Keratinocyte (primary cell): ENCODE measurements around the gene PITHD1.

Experiments used
- EZH2 ChIP-seq: IDR thresholded peaks from one replicate; pipeline ENCODE4 v1.6.1; 2012; ENCODE audit warnings: inconsistent platforms, mild to moderate bottlenecking, low read length, moderate library complexity
- TF ChIP-seq, protein P1 (sequence below), 3 experiments: IDR thresholded peaks in 1 of 3; conservative IDR thresholded peaks in 1 of 3; optimal IDR thresholded peaks in 1 of 3; 2 replicates in 2 of 3; 3 replicates in 1 of 3; pipeline versions ENCODE3 to v1.5.1; 2011; ENCODE audit warnings: low read length in 3 of 3, mild to moderate bottlenecking in 3 of 3, moderate library complexity in 2 of 3, control low read depth in 1 of 3, inconsistent platforms in 1 of 3; ENCODE audit not compliant: insufficient read depth in 2 of 3; ENCODE audit errors: extremely low read depth in 1 of 3

DNA sequence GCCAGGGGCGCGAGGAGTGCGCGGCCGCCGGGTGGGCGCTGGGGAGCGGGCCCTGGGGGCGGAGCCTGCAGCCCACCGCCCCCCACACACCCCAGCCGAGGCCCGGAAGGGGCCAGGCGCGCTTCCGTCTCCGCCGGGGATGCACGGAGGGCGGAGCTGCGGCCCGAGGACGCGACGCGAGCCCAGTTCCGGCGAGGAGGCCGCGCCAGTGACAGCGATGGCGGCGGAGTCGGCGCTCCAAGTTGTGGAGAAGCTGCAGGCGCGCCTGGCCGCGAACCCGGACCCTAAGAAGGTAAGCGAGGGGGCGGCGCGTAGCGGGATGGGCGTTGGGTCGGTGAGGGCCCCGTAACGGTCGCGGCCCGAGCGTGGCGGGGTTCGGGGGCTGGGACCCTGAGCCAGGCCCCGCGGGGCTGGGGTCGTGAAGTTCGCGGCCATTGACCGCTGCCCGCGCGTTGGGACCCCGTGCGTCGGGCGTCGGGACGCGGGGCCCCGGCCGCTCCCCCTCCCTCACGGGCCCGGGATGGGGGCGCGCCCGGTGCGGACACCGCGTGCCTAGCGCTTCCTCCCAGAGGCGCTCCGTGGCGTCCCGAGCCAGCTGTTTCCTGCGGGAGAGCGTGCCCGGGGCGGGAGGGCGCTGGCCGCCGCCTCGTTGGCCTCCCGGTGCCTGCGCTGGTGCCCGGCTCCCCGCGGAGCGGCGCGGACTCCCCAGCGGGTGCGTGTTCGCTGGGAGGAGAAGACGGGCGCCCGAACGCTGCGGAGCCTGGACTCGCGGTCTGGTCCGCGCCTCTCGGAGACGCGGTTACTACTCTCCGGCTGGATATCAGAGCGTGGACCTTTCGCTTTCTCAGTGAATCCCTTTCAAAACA lies 34.7 kb upstream of the PITHD1 start, which contains the start of gene ELOA:
- TF ChIP-seq, protein P1, sequence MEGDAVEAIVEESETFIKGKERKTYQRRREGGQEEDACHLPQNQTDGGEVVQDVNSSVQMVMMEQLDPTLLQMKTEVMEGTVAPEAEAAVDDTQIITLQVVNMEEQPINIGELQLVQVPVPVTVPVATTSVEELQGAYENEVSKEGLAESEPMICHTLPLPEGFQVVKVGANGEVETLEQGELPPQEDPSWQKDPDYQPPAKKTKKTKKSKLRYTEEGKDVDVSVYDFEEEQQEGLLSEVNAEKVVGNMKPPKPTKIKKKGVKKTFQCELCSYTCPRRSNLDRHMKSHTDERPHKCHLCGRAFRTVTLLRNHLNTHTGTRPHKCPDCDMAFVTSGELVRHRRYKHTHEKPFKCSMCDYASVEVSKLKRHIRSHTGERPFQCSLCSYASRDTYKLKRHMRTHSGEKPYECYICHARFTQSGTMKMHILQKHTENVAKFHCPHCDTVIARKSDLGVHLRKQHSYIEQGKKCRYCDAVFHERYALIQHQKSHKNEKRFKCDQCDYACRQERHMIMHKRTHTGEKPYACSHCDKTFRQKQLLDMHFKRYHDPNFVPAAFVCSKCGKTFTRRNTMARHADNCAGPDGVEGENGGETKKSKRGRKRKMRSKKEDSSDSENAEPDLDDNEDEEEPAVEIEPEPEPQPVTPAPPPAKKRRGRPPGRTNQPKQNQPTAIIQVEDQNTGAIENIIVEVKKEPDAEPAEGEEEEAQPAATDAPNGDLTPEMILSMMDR (optimal IDR thresholded peaks at IDR 0.05 in 1 of 3, IDR thresholded peaks at IDR 0.05 in 1 of 3, conservative IDR thresholded peaks at IDR 0.05 in 1 of 3; ENCODE audit: extremely low read depth in 1 of 3, insufficient read depth in 2 of 3, low read length in 3 of 3), result no peak
- TF ChIP-seq EZH2, result no peak
